GM12878 (cell line): ENCODE results near the gene TPST1. TPM values are rescaled to one million over a fixed set of nuclear protein-coding genes. Genes with fewer than 3 reads are reported as not detected.
"Not testable (repeated sequence)": the region's sequence is repeated elsewhere in the genome, so short reads cannot be mapped to it uniquely, and the experiment has no call there.

Source experiments
- ATAC-seq: fragments of 200-7000 bp; cut with Tn5 transposase; 3 replicates; pipeline ENCODE4 v1.9.1; 2020; ENCODE audit warnings: mild to moderate bottlenecking, moderate library complexity
- BruUV-seq: library from RNA; stranded (reverse); fragments of 400-500 nt; replicated peaks from 2 replicates; lab custom pipeline; 2021; lab: Mats Ljungman, UMichigan
- CTCF ChIA-PET: fragments of 300-600 bp; sonication (Branson Sonifier 250); formaldehyde crosslinking; extraction: SDS; loops from one replicate; lab custom pipeline; 2021; ENCODE audit warnings: inconsistent platforms; lab: Yijun Ruan, JAX
- POLR2A ChIA-PET: fragments of 350-600 bp; formaldehyde crosslinking; extraction: SDS; loops from one replicate; lab custom pipeline; 2021; ENCODE audit warnings: inconsistent platforms; lab: Charles Lee
- RAD21 ChIA-PET: fragments of 300-600 bp; sonication (Branson Sonifier 250); formaldehyde crosslinking; loops from one replicate; lab custom pipeline; 2023; ENCODE audit warnings: antibody characterized with exemption; ENCODE audit not compliant: unreplicated experiment; lab: Charles Lee
- SMC1A ChIA-PET: fragments of 300-600 bp; sonication (Branson Sonifier 250); formaldehyde crosslinking; loops from one replicate; lab custom pipeline; 2023; ENCODE audit not compliant: unreplicated experiment, uncharacterized antibody; lab: Charles Lee
- DNase-seq: peaks from one replicate; pipeline ENCODE4 v3.0.0-alpha.2; 2011; ENCODE audit warnings: low read depth, low spot score
- FAIRE-seq: peaks from 3 replicates; lab custom pipeline; 2011; peaks lifted over from hg19 to GRCh38; lab: Jason Lieb, UNC
- H2AFZ ChIP-seq: 2 replicates; pipeline ENCODE4 v1.6.0; 2011; ENCODE audit warnings: low read depth, low read length, control low read depth; ENCODE audit not compliant: control insufficient read depth
- H3K27ac ChIP-seq: 2 replicates; pipeline ENCODE4 v1.5.1; 2011; ENCODE audit warnings: control low read depth; ENCODE audit not compliant: control insufficient read depth, insufficient read depth
- H3K27me3 ChIP-seq, 2 experiments: replicated peaks in 1 of 2; 2 replicates each; pipeline versions ENCODE4 v1.6.0 to v1.6.1; 2011; ENCODE audit warnings: low read length in 1 of 2; ENCODE audit not compliant: control insufficient read depth in 2 of 2, insufficient read depth in 2 of 2
- H3K36me3 ChIP-seq, 2 experiments: 2 replicates each; pipeline ENCODE4 v1.5.1; 2011; ENCODE audit warnings: low read length in 1 of 2; ENCODE audit not compliant: control insufficient read depth in 2 of 2, insufficient read depth in 2 of 2
- H3K4me1 ChIP-seq: 2 replicates; pipeline ENCODE4 v1.6.1; 2011; ENCODE audit warnings: mild to moderate bottlenecking, low read length, moderate library complexity, mixed read lengths; ENCODE audit not compliant: control insufficient read depth, insufficient read depth
- H3K4me2 ChIP-seq: 2 replicates; pipeline ENCODE4 v1.6.0; 2011; ENCODE audit warnings: control low read depth; ENCODE audit not compliant: control insufficient read depth, insufficient read depth
- H3K4me3 ChIP-seq: fragments of 200-600 bp; sonication (generic); 2 replicates; pipeline ENCODE4 v1.5.1; 2016
- H3K79me2 ChIP-seq: 2 replicates; pipeline ENCODE4 v1.6.0; 2011; ENCODE audit warnings: low read length; ENCODE audit not compliant: control insufficient read depth, insufficient read depth
- H3K9ac ChIP-seq: 2 replicates; pipeline ENCODE4 v1.8.0; 2011; ENCODE audit warnings: low read length, control low read depth, mixed read lengths; ENCODE audit not compliant: control insufficient read depth, insufficient read depth
- H3K9me3 ChIP-seq: replicated peaks from 3 replicates; pipeline ENCODE4 v1.5.1; 2011; ENCODE audit warnings: mild to moderate bottlenecking, low read length; ENCODE audit not compliant: control insufficient read depth, insufficient read depth
- H4K20me1 ChIP-seq: 2 replicates; pipeline ENCODE4 v1.6.0; 2011; ENCODE audit not compliant: control insufficient read depth, insufficient read depth
- ATF7 ChIP-seq: fragments of 450-650 bp; IDR thresholded peaks from 2 replicates; pipeline ENCODE4 v1.6.1; 2016; ENCODE audit warnings: low read depth, mild to moderate bottlenecking
- LARP7 ChIP-seq: fragments of 450-650 bp; IDR thresholded peaks from 2 replicates; pipeline ENCODE4 v1.6.1; 2017; ENCODE audit warnings: mild to moderate bottlenecking
- RFX5 ChIP-seq: IDR thresholded peaks from 2 replicates; pipeline ENCODE4 v1.6.1; 2011; ENCODE audit warnings: low read depth, low read length, improper control_type of control experiment
- SMAD1 ChIP-seq: fragments of 450-650 bp; IDR thresholded peaks from 2 replicates; pipeline ENCODE4 v1.6.1; 2018; ENCODE audit warnings: mild to moderate bottlenecking, low read depth; ENCODE audit not compliant: partially characterized antibody
- SPI1 ChIP-seq: IDR thresholded peaks from 2 replicates; pipeline ENCODE4 v1.6.1; 2011; ENCODE audit warnings: low read depth, mild to moderate bottlenecking, low read length, moderate library complexity, borderline replicate concordance; ENCODE audit not compliant: insufficient read depth
- STAT3 ChIP-seq: IDR thresholded peaks from 2 replicates; pipeline ENCODE4 v1.6.1; 2011; ENCODE audit warnings: low read depth, low read length, improper control_type of control experiment
- SUZ12 ChIP-seq: fragments of 200-600 bp; sonication (generic); IDR thresholded peaks from one replicate; pipeline ENCODE4 v1.6.1; 2018; ENCODE audit warnings: antibody characterized with exemption, mild to moderate bottlenecking; ENCODE audit not compliant: unreplicated experiment
- TBL1XR1 ChIP-seq: IDR thresholded peaks from 2 replicates; pipeline ENCODE4 v1.6.1; 2012; ENCODE audit warnings: low read depth, low read length, improper control_type of control experiment
- TCF3 ChIP-seq: IDR thresholded peaks from 2 replicates; pipeline ENCODE4 v1.6.1; 2012; ENCODE audit warnings: low read depth, mild to moderate bottlenecking, low read length, borderline replicate concordance; ENCODE audit not compliant: insufficient read depth
- YBX1 ChIP-seq: fragments of 450-650 bp; IDR thresholded peaks from 2 replicates; pipeline ENCODE4 v1.6.1; 2016; ENCODE audit warnings: antibody characterized with exemption
- WGBS: methylation state at CpG from one replicate; pipeline ENCODE4 v1.1.6; 2016; ENCODE audit warnings: low lambda C conversion rate; ENCODE audit not compliant: insufficient replicate concordance, insufficient coverage; ENCODE audit errors: missing lambda C conversion rate; 5-methylcytosine and 5-hydroxymethylcytosine counted together
- in situ Hi-C: fragments of 300-500 bp; cut with MboI; formaldehyde crosslinking; loops from 9 replicates; pipeline ENCODE4 v1.14.3; 2018; ENCODE audit warnings: mixed read lengths
- intact Hi-C: fragments of 100-400 bp; cut with micrococcal nuclease; formaldehyde crosslinking; loops from one replicate; pipeline ENCODE4 v1.14.2; 2022; ENCODE audit not compliant: unreplicated experiment
- polyA plus RNA-seq, 11 experiments: library from polyadenylated mRNA; depleted of rRNA in 4 of 11; unstranded in 6 of 11; stranded (reverse) in 5 of 11; fragments of >200 nt; fragmentation: Nextera tagmentation in 4 of 11; fragmentation: Illumina TruSeq in 1 of 11; extraction: Ambion mirVana in 4 of 11; extraction: Trizol in 1 of 11; gene quantifications; 1 replicate in 1 of 11; 2 replicates in 10 of 11; pipeline versions ENCODE4 v1.2.1 to v1.2.3, GENCODE V29; 2011 to 2016; ENCODE audit warnings: inconsistent platforms in 2 of 11, missing spikeins in 2 of 11, low read depth in 1 of 11
- total RNA-seq, 4 experiments: library from RNA; depleted of rRNA in 3 of 4; stranded (reverse); fragments of >200 nt in 3 of 4; fragmentation: Illumina TruSeq in 1 of 4; extraction: Trizol in 1 of 4; gene quantifications; 2 replicates each; pipeline versions ENCODE4 v1.2.1 to v1.2.3, GENCODE V29; 2013 to 2021
- TF ChIP-seq, protein P1 (sequence below): fragments of 450-650 bp; IDR thresholded peaks from 2 replicates; pipeline ENCODE4 v1.6.1; 2018; ENCODE audit warnings: mild to moderate bottlenecking, low read depth, moderate library complexity; ENCODE audit not compliant: partially characterized antibody

Gene TPST1
- total and polyA plus RNA-seq, 10 of the 15 experiments (the other 5 are each of a cell fraction or from before 2014, with no cell fraction given), result 1.1 to 10.6 (median 7.5) TPM

DNA sequence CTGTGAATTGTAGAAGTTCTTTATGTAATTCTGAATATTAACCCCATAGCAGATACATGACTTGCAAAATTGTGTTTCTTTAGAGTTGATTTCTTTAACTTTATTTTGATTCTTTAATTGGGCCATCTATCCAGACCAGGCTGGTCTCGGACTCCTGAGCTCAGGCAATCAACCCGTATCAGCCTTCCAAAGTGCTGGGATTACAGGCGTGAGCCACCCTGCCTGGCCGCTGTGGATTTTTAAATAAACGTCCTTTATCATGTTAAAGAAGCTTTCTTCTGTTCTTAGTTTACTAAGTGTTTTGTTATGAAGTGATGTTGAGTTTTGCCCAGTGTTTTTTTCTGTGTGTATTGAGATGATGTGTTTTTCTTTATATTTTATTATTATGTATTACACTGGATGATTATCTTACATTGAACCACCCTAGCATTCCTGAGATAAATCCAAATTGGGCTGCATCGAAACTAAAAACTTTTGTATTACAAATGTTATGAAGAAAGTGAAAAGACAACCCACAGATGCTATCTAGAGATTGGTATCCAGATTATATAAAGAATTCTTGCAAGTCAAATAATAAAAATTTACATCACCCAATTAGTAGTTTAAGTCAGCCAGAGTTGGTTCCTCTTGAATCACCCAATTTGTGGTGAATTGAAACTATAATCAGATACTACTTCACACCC lies 118.1 kb downstream of the TPST1 start (continued):
- TF ChIP-seq, protein P1, sequence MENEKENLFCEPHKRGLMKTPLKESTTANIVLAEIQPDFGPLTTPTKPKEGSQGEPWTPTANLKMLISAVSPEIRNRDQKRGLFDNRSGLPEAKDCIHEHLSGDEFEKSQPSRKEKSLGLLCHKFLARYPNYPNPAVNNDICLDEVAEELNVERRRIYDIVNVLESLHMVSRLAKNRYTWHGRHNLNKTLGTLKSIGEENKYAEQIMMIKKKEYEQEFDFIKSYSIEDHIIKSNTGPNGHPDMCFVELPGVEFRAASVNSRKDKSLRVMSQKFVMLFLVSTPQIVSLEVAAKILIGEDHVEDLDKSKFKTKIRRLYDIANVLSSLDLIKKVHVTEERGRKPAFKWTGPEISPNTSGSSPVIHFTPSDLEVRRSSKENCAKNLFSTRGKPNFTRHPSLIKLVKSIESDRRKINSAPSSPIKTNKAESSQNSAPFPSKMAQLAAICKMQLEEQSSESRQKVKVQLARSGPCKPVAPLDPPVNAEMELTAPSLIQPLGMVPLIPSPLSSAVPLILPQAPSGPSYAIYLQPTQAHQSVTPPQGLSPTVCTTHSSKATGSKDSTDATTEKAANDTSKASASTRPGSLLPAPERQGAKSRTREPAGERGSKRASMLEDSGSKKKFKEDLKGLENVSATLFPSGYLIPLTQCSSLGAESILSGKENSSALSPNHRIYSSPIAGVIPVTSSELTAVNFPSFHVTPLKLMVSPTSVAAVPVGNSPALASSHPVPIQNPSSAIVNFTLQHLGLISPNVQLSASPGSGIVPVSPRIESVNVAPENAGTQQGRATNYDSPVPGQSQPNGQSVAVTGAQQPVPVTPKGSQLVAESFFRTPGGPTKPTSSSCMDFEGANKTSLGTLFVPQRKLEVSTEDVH, result no peak
- TF ChIP-seq SPI1 (no peak), TBL1XR1 (no peak), RFX5 (no peak), LARP7 (no peak), SUZ12 (no peak), ATF7 (no peak), SMAD1 (no peak), STAT3 (no peak), YBX1 (no peak), TCF3 (no peak)

DNA sequence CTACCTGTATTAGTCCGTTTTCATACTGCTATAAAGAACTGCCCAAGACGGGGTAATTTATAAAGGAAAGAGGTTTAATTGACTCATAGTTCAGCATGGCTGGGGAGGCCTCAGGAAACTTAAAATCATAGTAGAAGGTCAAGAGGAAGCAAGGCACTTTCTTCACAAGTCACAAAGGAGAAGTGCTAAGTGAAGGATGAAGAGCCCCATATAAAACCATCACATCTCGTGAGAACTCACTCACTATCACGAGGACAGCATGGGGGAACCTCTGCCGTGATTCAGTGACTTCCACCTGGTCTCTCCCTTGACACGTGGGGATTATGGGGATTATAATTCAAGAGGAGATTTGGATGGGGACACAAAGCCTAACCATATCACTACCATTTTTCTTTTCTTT lies 119.9 kb downstream of the TPST1 start:
- not testable (repeated sequence) for FAIRE-seq, ATAC-seq, H3K9ac ChIP-seq

More for the DNA sequence above, 119.9 kb downstream of the TPST1 start:
- H3K4me2 ChIP-seq, BruUV-seq, H3K79me2 ChIP-seq, H3K27me3 ChIP-seq, DNase-seq, CTCF ChIA-PET, H3K27ac ChIP-seq, H3K36me3 ChIP-seq, H3K4me1 ChIP-seq, intact Hi-C loops, POLR2A ChIA-PET, H4K20me1 ChIP-seq, H3K9me3 ChIP-seq, RAD21 ChIA-PET, H2AFZ ChIP-seq, SMC1A ChIA-PET, H3K4me3 ChIP-seq, in situ Hi-C loops: not testable (repeated sequence)
- under 1% methylated on average over 6 of the region's 6 CpGs for WGBS
- TF ChIP-seq SPI1, result 0 out of 2 replicates have a peak, but pooled peaks have one; percentile 4
